Measurements from ENCODE around the gene STX12.

DNA sequence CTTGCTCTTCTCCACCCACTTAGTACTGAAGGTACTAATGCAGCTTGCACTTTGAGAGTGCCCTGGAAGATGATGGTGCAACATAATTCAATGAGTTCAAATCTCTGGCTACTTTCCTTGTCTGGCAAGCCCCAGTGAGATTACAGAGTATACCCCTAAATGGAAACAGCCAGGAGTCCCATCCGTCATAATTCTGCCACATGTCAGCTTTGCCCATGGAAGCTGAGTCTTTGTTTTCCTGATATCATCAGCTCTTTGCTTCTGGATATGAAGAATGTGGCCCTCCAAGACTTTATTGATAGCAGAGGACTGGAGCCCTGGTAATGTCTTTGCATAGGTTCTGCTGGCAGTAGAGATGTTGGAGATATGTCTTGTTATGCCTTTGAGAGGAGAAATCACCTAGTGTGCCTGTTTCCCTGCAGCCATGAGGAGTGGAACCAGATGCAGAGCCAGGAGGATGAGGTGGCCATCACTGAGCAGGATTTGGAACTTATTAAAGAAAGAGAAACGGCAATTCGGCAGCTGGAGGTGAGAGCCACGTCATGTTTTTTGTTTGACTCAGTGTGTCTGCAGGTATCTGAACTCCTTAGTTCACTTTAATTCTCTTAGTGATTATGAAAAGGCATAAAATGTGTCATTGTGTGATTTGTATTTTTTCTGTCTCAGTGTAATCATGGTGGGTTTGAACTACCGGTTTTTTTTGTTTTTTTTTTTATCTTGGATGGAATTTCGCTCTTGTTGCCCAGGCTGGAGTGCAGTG lies 38.9 kb downstream of the STX12 start:
- TF ChIP-seq, protein P1, sequence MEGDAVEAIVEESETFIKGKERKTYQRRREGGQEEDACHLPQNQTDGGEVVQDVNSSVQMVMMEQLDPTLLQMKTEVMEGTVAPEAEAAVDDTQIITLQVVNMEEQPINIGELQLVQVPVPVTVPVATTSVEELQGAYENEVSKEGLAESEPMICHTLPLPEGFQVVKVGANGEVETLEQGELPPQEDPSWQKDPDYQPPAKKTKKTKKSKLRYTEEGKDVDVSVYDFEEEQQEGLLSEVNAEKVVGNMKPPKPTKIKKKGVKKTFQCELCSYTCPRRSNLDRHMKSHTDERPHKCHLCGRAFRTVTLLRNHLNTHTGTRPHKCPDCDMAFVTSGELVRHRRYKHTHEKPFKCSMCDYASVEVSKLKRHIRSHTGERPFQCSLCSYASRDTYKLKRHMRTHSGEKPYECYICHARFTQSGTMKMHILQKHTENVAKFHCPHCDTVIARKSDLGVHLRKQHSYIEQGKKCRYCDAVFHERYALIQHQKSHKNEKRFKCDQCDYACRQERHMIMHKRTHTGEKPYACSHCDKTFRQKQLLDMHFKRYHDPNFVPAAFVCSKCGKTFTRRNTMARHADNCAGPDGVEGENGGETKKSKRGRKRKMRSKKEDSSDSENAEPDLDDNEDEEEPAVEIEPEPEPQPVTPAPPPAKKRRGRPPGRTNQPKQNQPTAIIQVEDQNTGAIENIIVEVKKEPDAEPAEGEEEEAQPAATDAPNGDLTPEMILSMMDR (conservative IDR thresholded peaks at IDR 0.05; ENCODE audit: low read depth, low read length): no peak
- no peak for TF ChIP-seq EZH2 (IDR thresholded peaks at IDR 0.05; ENCODE audit: borderline replicate concordance, low read depth, low read length, poor library complexity, severe bottlenecking)

Measured in A673 (cell line).